ENCODE results near the gene HOXC11.

DNA sequence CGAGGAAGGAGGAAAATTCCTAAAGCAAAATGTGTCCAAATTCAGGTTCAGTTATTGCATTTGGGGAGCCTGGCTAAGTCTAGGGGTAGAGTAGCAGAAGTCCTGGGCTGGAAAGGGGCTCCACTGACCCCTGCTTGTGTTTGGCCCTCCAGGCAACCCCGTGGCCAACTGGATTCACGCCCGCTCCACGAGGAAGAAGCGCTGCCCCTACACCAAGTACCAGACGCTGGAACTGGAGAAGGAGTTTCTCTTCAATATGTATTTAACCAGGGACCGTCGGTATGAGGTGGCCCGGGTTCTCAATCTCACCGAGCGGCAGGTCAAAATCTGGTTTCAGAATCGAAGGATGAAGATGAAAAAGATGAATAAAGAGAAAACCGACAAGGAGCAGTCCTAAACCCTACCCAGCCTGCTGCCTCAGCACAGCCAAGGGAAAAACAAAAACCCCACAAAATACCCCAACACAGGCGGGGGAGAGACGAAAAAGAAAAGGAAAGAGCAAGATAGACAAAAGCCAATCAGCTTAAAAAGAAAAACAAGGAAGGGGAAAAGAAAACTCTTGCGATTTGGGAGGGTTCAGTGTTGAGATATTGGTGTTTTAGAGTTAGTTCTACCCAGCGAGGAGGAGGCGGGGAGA lies 29.5 kb downstream of the HOXC11 start:
- TF ChIP-seq, protein P1, sequence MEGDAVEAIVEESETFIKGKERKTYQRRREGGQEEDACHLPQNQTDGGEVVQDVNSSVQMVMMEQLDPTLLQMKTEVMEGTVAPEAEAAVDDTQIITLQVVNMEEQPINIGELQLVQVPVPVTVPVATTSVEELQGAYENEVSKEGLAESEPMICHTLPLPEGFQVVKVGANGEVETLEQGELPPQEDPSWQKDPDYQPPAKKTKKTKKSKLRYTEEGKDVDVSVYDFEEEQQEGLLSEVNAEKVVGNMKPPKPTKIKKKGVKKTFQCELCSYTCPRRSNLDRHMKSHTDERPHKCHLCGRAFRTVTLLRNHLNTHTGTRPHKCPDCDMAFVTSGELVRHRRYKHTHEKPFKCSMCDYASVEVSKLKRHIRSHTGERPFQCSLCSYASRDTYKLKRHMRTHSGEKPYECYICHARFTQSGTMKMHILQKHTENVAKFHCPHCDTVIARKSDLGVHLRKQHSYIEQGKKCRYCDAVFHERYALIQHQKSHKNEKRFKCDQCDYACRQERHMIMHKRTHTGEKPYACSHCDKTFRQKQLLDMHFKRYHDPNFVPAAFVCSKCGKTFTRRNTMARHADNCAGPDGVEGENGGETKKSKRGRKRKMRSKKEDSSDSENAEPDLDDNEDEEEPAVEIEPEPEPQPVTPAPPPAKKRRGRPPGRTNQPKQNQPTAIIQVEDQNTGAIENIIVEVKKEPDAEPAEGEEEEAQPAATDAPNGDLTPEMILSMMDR (IDR thresholded peaks at IDR 0.05) = no peak
- TF ChIP-seq EP300 (IDR thresholded peaks at IDR 0.05) = no peak

Data from tibial nerve (tissue), 4 donors.